IPS-11a (cell line): Measurements from ENCODE around the gene ZNF888.
"Not testable (repeated sequence)": the region's sequence is repeated elsewhere in the genome, so short reads cannot be mapped to it uniquely, and the experiment has no call there.

Source experiments
- H3K4me3 ChIP-seq: one replicate; pipeline ENCODE4 v1.5.1; 2013; ENCODE audit warnings: low read depth, low read length, control low read depth

The ZNF888 gene

GRCh38 chr19:52922841-52923777, at the start of gene ZNF888:
ZNF888 (minus strand) TSS chr19:52923428; CDS start chr19:52917873, 5,555 bp downstream.
- H3K4me3 ChIP-seq = peak within 1 kb of the TSS; percentile 75

GRCh38 chr19:52967772-52968171, 44.5 kb upstream of the ZNF888 start:
- H3K4me3 ChIP-seq = no peak overlapping the region

DNA sequence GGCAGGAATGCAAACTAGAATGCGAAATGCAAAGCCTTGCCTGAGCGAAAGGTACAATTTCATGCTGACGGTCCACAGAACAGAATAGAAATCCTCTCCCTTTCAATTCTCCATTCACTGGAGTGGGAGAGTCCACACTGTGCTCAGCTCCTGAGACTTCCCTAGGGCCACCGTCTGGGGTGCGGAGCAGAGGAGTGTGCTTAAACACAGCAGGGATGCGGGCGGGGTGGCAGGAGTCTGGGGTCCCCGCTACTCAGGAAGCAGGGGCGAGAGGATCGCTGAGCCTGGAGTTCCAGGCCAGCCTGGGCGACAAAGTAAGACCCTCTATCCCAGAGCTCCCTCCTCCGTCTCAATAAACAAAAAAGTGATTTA, 40.0 kb upstream of the ZNF888 start:
- H3K4me3 ChIP-seq = peak overlapping the region; percentile 65

DNA sequence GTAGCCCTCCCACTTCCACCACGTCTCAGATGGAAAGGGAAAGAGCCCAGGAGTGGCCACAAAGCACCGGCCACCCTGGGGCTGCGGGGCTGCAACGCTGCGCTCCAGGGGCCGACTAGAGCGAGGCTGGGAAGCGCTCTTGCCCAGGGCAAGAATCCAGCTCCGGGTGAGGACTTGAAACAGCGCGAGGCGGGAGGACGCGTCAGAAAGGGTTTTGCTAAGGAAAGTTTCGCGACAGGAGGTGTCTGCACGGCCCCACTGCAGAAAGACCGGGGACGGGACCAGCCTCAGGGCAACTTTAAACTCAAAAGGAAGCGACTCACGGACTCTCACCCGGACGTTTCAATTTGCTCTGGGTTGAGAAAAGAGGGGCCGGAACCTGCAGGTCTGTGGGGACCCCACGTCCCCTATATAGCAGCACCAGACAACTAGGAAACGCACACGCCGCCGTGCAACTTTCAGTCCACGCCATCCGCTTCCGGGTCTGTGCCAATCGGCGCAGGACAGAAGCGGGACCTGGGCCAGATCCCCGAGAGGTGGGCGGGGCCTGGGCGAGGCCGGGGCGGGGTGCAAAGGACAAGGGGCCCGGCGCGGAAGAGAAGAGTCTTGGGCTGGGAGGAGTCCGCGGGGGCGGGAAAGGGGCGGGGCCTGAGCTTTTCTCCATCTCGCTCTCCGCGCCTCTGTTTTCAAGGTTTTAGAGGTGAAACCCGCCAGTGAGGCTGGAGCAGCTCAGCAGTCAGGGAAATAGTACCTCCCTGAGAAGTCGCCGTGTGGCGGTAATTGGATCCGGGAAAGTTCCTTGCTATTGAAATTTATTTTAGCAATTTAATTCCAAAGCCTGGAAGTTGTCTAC, 39.4 kb upstream of the ZNF888 start, which contains the start of gene ZNF816:
Gene ZNF816, minus strand, starts transcription at position 488 of the 853 bp plus-strand sequence. CDS start 6,792 bp downstream, outside the sequence.
- H3K4me3 ChIP-seq = peak within 1 kb of the TSS; percentile 76

DNA sequence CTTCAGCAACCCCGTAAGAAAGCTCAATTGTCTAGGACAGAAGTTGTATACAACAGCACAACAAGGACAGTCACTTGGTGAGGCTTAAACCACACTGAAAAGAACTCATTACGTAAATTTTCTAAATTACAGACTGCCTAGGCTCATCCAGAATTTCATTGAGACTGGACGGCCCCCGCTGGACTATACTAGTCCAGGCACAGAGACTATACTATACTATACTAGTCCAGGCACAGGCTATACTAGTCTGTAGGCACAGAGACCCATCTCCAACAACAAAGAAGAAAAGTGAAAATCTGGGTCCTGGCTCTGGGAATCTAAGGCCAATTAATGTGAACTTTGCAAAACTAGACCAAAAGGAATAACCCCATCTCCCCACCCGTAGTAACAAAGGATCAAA, 38.8 kb upstream of the ZNF888 start:
- H3K4me3 ChIP-seq = peak overlapping the region; percentile 76

- no peak overlapping the region for H3K4me3 ChIP-seq
Measured at GRCh38 chr19:52959613-52960295, 36.5 kb upstream of the ZNF888 start.

GRCh38 chr19:52957591-52957990, 34.4 kb upstream of the ZNF888 start:
- no peak overlapping the region for H3K4me3 ChIP-seq

GRCh38 chr19:52956917-52957316, 33.7 kb upstream of the ZNF888 start:
- no peak overlapping the region for H3K4me3 ChIP-seq

DNA sequence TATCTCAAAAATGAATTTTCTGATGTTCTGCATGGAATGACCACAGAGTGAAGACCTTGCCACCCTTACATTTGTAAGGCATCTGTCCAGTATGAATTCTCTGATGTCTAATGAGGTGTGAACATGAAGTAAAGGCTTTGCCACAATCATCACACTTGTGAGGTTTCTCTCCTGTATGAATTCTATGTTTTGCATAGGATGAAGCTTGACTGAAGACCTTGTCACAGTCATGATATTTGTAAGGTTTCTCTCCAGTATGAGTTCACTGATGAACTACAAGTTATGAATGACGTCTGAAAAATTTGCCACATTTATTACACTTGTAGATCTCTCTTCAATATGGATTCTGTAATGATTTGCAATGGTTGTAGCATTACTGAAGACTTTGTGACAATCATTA, 26.2 kb upstream of the ZNF888 start:
- no peak overlapping the region for H3K4me3 ChIP-seq

DNA sequence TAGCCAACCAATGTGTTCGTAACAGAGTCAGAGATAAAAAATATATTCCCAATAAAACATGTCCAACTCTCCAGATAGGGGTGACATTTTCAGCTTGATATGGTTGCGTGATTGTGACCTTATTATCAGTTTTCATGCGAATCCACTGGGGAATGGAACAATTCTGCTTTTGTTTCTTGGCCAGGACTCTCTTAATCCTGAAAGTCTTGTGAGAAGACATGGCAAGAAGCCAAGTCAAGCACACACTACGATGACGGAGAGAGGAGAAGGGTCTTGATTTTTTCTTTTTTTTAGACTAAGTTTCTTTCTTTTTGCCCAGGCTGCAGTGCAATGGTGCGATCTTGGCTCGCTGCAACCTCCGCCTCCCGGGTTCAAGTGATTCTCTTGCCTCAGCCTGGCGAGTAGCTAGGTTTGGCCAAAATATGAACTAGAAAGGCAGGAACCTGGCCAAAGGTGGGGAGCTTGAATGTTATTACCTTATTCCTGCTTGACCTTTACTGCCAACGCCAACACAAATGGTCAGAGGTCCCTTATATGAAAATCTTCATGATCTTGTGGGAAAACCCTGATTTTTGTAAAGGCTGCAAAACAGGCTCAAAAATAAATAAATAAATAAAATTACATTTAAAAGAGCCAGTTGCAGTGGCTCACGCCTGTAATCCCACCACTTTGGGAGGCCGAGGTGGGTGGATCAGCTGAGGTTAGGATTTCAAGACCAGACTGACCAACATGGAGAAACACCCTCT, 25.0 kb upstream of the ZNF888 start:
- H3K4me3 ChIP-seq = no peak overlapping the region

GRCh38 chr19:52946322-52947310, 23.4 kb upstream of the ZNF888 start:
- H3K4me3 ChIP-seq = peak overlapping the region; percentile 17

GRCh38 chr19:52945652-52946321, 22.6 kb upstream of the ZNF888 start:
- H3K4me3 ChIP-seq = peak overlapping the region; percentile 17

- not testable (repeated sequence) for H3K4me3 ChIP-seq
Measured at GRCh38 chr19:52944703-52945493, 21.7 kb upstream of the ZNF888 start.

DNA sequence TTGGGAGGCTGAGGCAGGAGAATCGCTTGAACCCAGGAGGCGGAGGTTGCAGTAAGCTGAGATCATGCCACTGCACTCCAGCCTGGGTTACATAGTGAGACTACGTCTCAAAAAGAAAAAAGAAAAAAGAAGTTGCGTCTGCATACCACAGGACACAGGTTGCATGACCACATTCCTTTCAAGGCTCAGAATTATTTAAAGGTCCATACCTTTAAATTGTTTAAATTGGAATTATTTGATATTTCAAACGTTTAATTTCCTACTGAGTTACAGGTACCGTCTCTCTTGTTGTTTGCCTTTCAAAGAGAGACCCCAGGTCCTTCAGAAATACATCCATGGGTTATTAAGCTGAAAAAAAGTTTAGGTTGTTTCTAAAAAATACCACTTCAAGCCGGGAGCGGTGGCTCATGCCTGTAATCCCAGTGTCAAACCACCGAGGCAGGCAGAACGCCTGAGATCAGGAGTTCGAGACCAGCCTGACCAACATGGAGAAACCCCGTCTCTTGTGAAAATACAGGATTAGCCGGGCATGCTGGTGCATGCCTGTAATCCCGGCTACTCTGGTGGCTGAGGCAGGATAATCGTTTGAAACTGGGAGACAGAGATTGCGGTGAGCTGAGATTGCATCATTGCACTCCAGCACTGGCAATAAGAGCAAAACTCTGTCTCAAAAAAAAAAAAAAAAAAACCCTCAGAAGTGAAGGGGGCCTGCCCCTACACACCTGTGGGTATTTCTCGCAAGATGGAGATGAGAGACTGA, 20.8 kb upstream of the ZNF888 start:
- H3K4me3 ChIP-seq = no peak overlapping the region

DNA sequence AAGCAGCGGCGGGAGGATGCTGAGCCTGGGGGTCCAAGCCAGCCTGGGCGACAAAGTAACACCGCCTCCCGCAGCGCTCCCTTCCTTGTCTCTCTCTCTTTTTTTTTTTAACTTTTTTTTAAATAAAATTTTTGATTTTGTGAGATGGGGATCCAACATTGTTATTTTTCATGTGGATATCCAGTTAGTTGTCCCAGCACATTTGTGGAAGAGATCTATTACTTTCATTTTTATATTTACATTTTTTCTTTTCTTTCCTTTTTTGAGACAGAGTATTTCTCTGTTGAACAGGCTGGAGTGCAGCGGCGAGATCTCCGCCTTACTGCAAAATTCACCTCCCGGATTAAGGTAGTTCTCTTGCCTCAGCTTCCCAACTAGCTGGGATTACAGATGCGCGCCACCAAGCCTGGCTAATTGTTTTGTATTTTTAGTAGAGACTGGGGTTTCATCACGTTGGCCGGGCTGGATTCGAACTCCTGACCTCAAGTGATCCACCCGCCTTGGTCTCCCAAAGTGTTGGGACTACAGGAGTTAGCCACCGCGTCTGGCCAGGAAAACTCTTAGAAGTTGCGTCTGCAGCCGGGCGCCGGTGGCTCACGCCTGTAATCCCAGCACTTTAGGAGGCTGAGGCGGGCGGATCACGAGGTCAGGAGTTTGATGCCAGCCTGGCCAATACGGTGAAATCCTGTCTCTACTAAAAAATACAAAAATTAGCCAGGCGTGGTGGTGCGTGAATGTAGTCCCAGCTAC, 20.1 kb upstream of the ZNF888 start:
- no peak overlapping the region for H3K4me3 ChIP-seq

DNA sequence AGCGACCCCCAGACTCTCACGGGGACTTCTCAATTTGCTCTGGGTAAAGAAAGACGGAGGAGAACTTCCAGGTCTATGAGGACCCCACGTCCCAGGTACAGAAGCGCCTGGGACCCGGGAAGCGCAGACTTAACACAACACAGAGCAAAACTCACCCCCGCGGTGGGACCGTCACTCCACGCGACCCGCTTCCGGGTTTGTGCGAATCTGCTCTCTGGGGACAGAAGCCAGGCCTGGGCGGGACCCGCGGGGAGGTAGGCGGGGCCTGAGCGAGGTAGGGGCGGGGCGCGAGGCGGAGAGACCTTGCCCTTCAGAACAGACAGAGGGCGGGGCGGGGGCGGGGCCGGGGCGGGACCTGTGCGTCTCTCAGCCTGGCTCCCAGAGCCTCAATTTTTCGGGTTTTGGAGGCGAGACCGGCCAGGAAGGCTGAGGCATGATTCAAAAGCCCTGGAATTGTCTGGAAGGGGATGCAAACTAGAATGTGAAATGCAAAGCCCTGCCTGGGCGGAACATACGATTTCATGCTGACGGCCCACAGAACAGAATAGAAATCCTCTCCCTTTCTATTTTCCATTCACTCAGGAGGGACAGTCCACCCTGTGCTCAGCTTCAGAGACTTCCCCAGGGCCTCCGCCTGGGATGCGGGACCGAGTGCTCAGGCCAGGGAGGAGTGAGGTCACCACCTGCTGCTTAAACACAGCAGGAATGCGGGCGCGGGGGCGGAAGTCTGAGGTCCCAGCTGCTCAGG, 19.3 kb upstream of the ZNF888 start:
- peak overlapping the region; percentile 80 for H3K4me3 ChIP-seq
